Measurements from ENCODE around the gene CDH13.

GRCh38 chr16:83328936-83329335 lies 702.2 kb downstream of the CDH13 start:
- TF ChIP-seq POLR2A (IDR thresholded peaks at IDR 0.05) (no peak), CTCF (IDR thresholded peaks at IDR 0.05) (no peak)

Data from Peyer's patch (tissue), 4 donors.